ENCODE measurements around the gene KRTAP9-4. TPM values are rescaled to one million over a fixed set of nuclear protein-coding genes. Genes with fewer than 3 reads are reported as not detected.

KRTAP9-4 gene
- total and polyA plus RNA-seq, 2 of the 8 experiments (the other 6 are each of a cell fraction or from before 2014, with no cell fraction given), result not detected

DNA sequence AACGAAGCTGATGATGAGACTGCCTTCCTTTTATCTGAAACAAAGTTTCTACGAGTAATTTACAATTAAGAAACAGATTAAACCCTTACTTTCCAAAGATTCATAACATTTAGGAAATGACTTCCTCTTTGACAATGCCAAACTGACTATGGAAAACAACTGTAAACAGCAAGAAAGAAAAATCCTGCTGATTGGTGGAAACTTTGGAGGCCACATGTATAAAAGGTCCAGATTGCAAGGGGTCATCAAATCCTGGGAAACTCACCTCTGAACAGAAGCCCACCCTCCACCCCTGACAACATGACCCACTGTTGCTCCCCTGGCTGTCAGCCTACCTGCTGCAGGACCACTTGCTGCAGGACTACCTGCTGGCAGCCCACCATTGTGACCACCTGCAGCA, 15.6 kb downstream of the KRTAP9-4 start, which contains the start of gene KRTAP9-6:
Gene KRTAP9-6, plus strand, starts transcription at position 301 of the 400 bp plus-strand sequence. Its CDS starts 0 bp downstream, at position 301.
- Histone ChIP-seq H3K27me3 (replicated peaks in 1 of 4; ENCODE audit: control insufficient read depth in 3 of 4, extremely low read depth in 1 of 4, insufficient read depth in 3 of 4, low read length in 3 of 4) (no peaks in the 10 kb centered on the region), H2BK12ac (ENCODE audit: low read depth, low read length) (no peak within 1 kb of the TSS), H4K5ac (ENCODE audit: insufficient read length, low read depth, low read length) (no peak within 1 kb of the TSS), H2AK5ac (ENCODE audit: low read depth, low read length) (no peak within 1 kb of the TSS), H3K14ac (ENCODE audit: insufficient read length) (no peak within 1 kb of the TSS), H2AFZ (ENCODE audit: low read length) (no peak within 1 kb of the TSS), H3K4ac (replicated peaks; ENCODE audit: insufficient read length, low read depth, low read length) (no peak within 1 kb of the TSS), H3K9ac (replicated peaks in 1 of 4; ENCODE audit: extremely low read depth in 1 of 4, low read depth in 3 of 4, low read length in 3 of 4) (no peak within 1 kb of the TSS), H2BK5ac (ENCODE audit: low read depth, low read length) (no peak within 1 kb of the TSS), H2BK20ac (ENCODE audit: low read length) (no peak within 1 kb of the TSS), H3K4me1 (replicated peaks in 1 of 4; ENCODE audit: control insufficient read depth in 3 of 4, insufficient read depth in 4 of 4, low read length in 3 of 4) (no peaks in the 10 kb centered on the region), H3K9me3 (ENCODE audit: insufficient read depth in 2 of 2, low read depth in 1 of 2, low read length in 1 of 2) (no peaks in the 10 kb centered on the region), H4K91ac (replicated peaks; ENCODE audit: insufficient read length, low read length) (no peak within 1 kb of the TSS), H3K27ac (ENCODE audit: low read depth, low read length) (no peak within 1 kb of the TSS), H2BK120ac (replicated peaks; ENCODE audit: low read depth, low read length) (no peak within 1 kb of the TSS), H3K4me3 (ENCODE audit: extremely low read depth in 1 of 4, insufficient read depth in 2 of 4, low read depth in 3 of 4, low read length in 4 of 4) (no peak within 1 kb of the TSS), H3K56ac (replicated peaks; ENCODE audit: insufficient read length, low read depth, low read length) (no peak within 1 kb of the TSS), H3K18ac (ENCODE audit: extremely low read depth, low read length) (no peak within 1 kb of the TSS), H3K79me2 (ENCODE audit: control insufficient read depth in 1 of 2, insufficient read depth in 2 of 2, low read length in 2 of 2) (no peaks in the 10 kb centered on the region), H3K79me1 (ENCODE audit: low read depth, low read length) (no peaks in the 10 kb centered on the region), H3K4me2 (ENCODE audit: insufficient read depth in 1 of 2, low read depth in 2 of 2, low read length in 2 of 2) (no peak within 1 kb of the TSS), H3K23ac (ENCODE audit: insufficient read length) (no peak within 1 kb of the TSS), H4K8ac (ENCODE audit: extremely low read depth, insufficient read depth, low read length) (no peak within 1 kb of the TSS), H3K36me3 (ENCODE audit: control insufficient read depth in 2 of 4, insufficient read depth in 4 of 4, low read length in 3 of 4) (no peaks in the 10 kb centered on the region), H2BK15ac (ENCODE audit: low read length) (no peak within 1 kb of the TSS), H3K23me2 (ENCODE audit: low read depth, low read length) (no peaks in the 10 kb centered on the region), H4K20me1 (replicated peaks in 1 of 2; ENCODE audit: control insufficient read depth in 1 of 2, insufficient read depth in 2 of 2, low read length in 2 of 2) (no peaks in the 10 kb centered on the region)
- DNase-seq (ENCODE audit: low read depth in 1 of 2, low spot score in 2 of 2) (no peak), FAIRE-seq (no peak)
- ChIA-PET POLR2A (ENCODE audit: partially characterized antibody) (no interaction called here), CTCF (ENCODE audit: partially characterized antibody) (no interaction called here)
- 94% methylated on average over 2 of the region's 2 CpGs; no CpG with 5 or more reads in 1 of the 2 experiments for WGBS, 2 experiments (ENCODE audit: extremely low coverage in 1 of 2, insufficient coverage in 1 of 2, insufficient read length in 1 of 2, insufficient replicate concordance in 2 of 2, low coverage in 1 of 2, low lambda C conversion rate in 2 of 2, missing lambda C conversion rate in 1 of 2)
- no peak for TF ChIP-seq ATF2 (IDR thresholded peaks at IDR 0.05; ENCODE audit: low read length)
